GM21528 (cell line): Measurements from ENCODE around the gene SLC66A1.
"Not testable (repeated sequence)": the region's sequence is repeated elsewhere in the genome, so short reads cannot be mapped to it uniquely, and the experiment has no call there.

ENCODE experiments used
- ATAC-seq: cut with Tn5 transposase; IDR thresholded peaks from one replicate; pipeline ENCODE4 v1.9.1; 2021; ENCODE audit warnings: mild to moderate bottlenecking, moderate library complexity; ENCODE audit not compliant: unreplicated experiment, low FRiP score

The SLC66A1 gene

DNA sequence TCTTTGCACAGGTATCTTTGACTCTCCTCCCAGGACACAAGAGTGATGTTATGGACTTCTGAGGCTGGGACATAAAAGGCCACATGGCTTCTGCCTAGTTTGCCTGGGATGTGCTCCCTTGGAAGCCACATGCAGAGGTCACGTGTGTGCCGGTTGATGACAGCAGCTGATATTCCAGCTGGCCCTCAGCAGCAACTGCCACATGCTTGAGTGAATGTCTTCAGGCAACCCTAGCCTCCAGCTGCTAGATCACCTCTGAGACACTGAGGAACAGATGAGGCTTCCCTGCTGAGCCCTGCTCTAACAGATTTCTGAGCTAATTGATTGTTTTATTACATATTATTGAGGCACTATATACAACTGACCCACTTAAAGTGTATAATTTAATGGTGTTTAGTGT is 11.9 kb upstream of the SLC66A1 start:
- no peak for ATAC-seq

- not testable (repeated sequence) for ATAC-seq
Observed at GRCh38 chr1:19304081-19304480, 8.0 kb upstream of the SLC66A1 start.

GRCh38 chr1:19305880-19306279 is 6.2 kb upstream of the SLC66A1 start:
- no peak for ATAC-seq

GRCh38 chr1:19306941-19307340 is 5.2 kb upstream of the SLC66A1 start:
- no peak for ATAC-seq

GRCh38 chr1:19307794-19308508 is 4.2 kb upstream of the SLC66A1 start:
- ATAC-seq, result no peak

DNA sequence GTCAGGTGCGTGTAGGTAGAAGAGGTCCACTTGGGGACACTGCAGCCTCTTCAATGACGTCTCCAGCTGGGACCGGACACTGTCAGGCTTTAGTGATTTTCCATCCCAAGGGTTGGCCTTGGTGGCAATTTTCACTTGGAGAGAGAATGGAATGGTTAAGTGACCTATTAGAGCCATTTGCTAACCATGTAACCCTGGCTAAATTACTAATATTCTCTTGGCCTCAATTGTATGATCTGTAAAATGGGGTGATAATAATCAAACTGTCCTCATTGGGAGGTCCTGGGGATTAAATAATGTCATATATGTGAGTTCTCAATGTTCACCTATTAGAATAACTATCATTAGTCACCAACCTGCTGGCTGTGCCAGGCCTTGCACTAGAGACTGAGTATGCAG is 3.6 kb upstream of the SLC66A1 start:
- no peak for ATAC-seq

DNA sequence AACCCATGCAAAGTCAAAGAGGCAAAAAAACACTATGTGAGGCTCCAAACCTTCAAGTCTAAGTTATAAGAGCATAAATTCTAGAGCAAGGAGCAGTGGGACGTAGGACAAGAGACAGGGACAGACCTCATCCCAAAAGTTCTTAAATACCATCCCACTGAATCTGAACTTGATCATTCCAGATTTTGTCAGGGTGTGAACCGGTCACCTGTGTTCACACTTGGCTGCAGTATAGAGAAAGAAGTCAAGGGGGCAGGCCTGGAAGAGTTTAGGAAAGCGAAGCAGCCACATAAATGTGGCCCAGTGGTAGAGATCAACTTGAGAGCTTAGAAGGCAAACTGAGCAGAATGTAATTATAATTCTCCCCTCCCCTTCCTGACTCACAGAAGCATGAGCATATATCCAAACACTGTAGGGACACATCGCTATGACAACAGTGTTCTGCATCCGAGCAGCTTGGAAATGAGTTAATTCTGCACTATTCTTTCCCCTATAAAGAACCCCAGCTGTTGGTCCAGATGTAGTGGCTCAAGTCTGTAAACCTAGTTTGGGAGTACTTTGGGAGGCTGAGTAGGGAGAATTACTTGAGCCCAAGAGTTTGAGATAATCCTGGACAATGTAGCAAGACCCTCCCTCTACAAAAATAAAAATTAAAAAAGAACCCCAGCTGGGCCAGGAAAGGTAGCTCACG is 2.9 kb upstream of the SLC66A1 start:
- ATAC-seq, result no peak

DNA sequence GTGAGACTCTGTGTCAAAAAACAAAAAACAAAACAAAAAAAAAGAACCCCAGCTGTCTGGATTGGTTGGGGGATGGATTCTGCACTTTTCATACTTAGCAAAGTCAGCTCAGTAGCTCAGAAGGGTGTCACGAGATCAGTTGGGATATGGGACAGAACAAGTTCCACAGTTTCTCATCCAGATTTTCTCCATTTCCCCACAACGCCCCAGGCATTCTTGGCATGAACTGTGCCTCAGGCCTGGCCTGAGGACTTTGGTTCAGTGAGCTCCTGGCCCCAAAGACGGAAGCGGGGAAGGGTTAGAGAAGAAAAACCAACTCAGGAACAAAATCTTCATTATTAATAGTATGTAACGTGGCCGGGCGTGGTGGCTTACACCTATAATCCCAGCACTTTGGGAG is 2.1 kb upstream of the SLC66A1 start:
- no peak for ATAC-seq

GRCh38 chr1:19310720-19311502 is 1.2 kb upstream of the SLC66A1 start:
- ATAC-seq, result no peak

- no peak for ATAC-seq
Observed at GRCh38 chr1:19311503-19311930, 609 bp upstream of the SLC66A1 start.

GRCh38 chr1:19312782-19313635 is 883 bp downstream of the SLC66A1 start:
- peak; percentile 21 for ATAC-seq

DNA sequence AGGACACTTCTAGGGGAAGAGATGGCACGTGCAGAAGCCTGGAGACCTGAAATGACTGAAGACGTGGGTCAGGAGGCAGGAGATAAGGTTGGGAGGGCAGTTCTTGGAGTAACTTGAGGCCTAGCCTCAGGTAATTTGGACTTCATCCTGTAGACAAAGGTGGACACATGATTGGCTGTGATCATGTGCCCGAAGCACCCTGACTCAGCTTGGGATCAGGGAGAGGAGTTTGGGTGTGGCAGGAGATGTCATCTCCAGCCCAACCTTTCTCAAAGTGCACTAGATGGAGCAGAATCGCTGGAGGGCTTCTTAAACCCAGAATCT is 1.5 kb downstream of the SLC66A1 start:
- ATAC-seq, result no peak

DNA sequence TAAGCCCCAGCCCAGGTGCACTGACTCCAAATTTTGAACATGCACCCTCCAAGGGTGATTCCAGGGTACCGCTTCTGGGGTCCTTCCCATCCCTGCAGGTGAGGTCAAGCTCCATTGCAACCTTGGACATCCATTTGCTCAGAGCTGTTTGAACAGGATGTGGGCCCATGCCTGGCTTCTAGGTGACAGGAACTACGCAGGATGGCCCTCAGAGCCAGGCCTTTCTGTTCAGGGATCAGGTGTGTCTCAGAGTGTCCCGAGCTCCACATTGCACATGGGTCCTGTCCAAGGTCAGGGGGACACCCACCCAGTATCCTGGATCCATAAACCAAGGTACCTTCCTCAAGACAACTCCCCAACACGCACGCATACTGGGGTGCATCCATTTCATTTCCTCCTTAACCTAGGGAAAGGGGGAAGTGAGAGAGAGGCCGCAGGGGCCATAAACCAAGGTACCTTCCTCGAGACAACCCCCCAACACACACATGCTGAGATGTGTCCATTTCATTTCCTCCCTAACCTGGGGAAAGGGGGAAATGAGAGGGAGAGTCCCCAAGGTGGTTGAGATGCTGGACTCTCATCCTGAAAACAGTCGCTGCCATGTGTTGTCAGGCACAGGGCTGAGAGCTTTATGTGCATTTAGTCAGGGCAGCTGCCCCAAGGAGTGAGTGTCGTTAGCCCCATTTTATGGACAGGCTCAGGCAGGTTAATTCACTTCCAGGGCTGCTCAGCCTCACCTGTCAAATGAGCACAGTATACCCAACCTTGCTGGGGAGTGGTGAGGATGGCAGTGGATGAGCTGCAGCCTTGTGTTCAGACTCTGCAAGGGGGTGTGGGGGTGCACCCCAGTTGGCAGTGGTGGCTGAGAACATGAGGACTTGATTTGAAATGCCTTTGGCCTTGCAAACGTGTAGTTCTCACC is 2.1 kb downstream of the SLC66A1 start:
- ATAC-seq, result no peak

- ATAC-seq, result no peak
Observed at GRCh38 chr1:19315378-19316198, 3.5 kb downstream of the SLC66A1 start.

GRCh38 chr1:19317126-19317910 is 5.2 kb downstream of the SLC66A1 start:
- no peak for ATAC-seq

GRCh38 chr1:19319196-19319595 is 7.1 kb downstream of the SLC66A1 start:
- no peak for ATAC-seq

- ATAC-seq, result no peak
Observed at GRCh38 chr1:19321071-19321470, 8.9 kb downstream of the SLC66A1 start.

GRCh38 chr1:19322481-19322880 is 10.4 kb downstream of the SLC66A1 start:
- no peak for ATAC-seq
